ENCODE data around the gene P2RX3. TPM values are rescaled to one million over a fixed set of nuclear protein-coding genes. Genes with fewer than 3 reads are reported as not detected.

P2RX3 gene
- total and polyA plus RNA-seq, 2 donors from 2014 or later = not detected

GRCh38 chr11:57308426-57309060 lies 29.6 kb upstream of the P2RX3 start:
- Histone ChIP-seq H3K36me3 (ENCODE audit: control insufficient read depth in 2 of 3, insufficient read depth in 3 of 3, low read length in 3 of 3) (peaks cover 2 to 8% (median 8%) of the 10 kb centered on the region in 3 donors), H3K27ac (ENCODE audit: low read depth in 2 of 2, low read length in 2 of 2) (no peak overlapping the region), H3K9me3 (ENCODE audit: control insufficient read depth in 2 of 3, insufficient read depth in 1 of 3, low read length in 3 of 3) (no peaks in the 10 kb centered on the region), H3K4me1 (ENCODE audit: control insufficient read depth in 2 of 3, insufficient read depth in 2 of 3, low read depth in 1 of 3, low read length in 3 of 3) (peaks cover 5 to 19% (median 7%) of the 10 kb centered on the region in 3 donors), H3K4me3 (ENCODE audit: low read length in 3 of 3) (no peak overlapping the region), H3K27me3 (ENCODE audit: control insufficient read depth, insufficient read depth, low read length) (no peaks in the 10 kb centered on the region), H3K9ac (ENCODE audit: low read length in 3 of 3) (no peak overlapping the region)
- DNase-seq = peak in 1 of 5 donors; percentile 50
- FAIRE-seq = no peak
- TF ChIP-seq CTCF (IDR thresholded peaks at IDR 0.05; ENCODE audit: borderline replicate concordance, extremely low read depth, insufficient read depth) = no peak
- intact Hi-C loops (cut with DNase I) = no loop called here

- no peak overlapping the region for H3K4me3 ChIP-seq (ENCODE audit: low read length in 3 of 3)
- intact Hi-C loops (cut with DNase I) = no loop called here
- no peaks in the 10 kb centered on the region for H3K27me3 ChIP-seq (ENCODE audit: control insufficient read depth, insufficient read depth, low read length)
- peaks cover 2 to 11% (median 8%) of the 10 kb centered on the region in 3 donors for H3K36me3 ChIP-seq (ENCODE audit: control insufficient read depth in 2 of 3, insufficient read depth in 3 of 3, low read length in 3 of 3)
- H3K4me1 ChIP-seq (ENCODE audit: control insufficient read depth in 2 of 3, insufficient read depth in 2 of 3, low read depth in 1 of 3, low read length in 3 of 3) = peaks cover 5 to 19% (median 7%) of the 10 kb centered on the region in 3 donors
- no peaks in the 10 kb centered on the region for H3K9me3 ChIP-seq (ENCODE audit: control insufficient read depth in 2 of 3, insufficient read depth in 1 of 3, low read length in 3 of 3)
- DNase-seq (peak in 1 of 5 donors; percentile 66), FAIRE-seq (no peak)
- TF ChIP-seq CTCF (IDR thresholded peaks at IDR 0.05; ENCODE audit: borderline replicate concordance, extremely low read depth, insufficient read depth) = no peak
- H3K9ac ChIP-seq (ENCODE audit: low read length in 3 of 3) = no peak overlapping the region
- no peak overlapping the region for H3K27ac ChIP-seq (ENCODE audit: low read depth in 2 of 2, low read length in 2 of 2)
Observed at GRCh38 chr11:57309106-57310059, 28.8 kb upstream of the P2RX3 start.

GRCh38 chr11:57310091-57310490 lies 28.1 kb upstream of the P2RX3 start:
- Histone ChIP-seq H3K9ac (ENCODE audit: low read length in 3 of 3) (no peak overlapping the region), H3K4me1 (ENCODE audit: control insufficient read depth in 2 of 3, insufficient read depth in 2 of 3, low read depth in 1 of 3, low read length in 3 of 3) (peaks cover 5 to 19% (median 7%) of the 10 kb centered on the region in 3 donors), H3K9me3 (ENCODE audit: control insufficient read depth in 2 of 3, insufficient read depth in 1 of 3, low read length in 3 of 3) (no peaks in the 10 kb centered on the region), H3K36me3 (ENCODE audit: control insufficient read depth in 2 of 3, insufficient read depth in 3 of 3, low read length in 3 of 3) (peaks cover 4 to 14% (median 12%) of the 10 kb centered on the region in 3 donors), H3K27ac (ENCODE audit: low read depth in 2 of 2, low read length in 2 of 2) (no peak overlapping the region), H3K27me3 (ENCODE audit: control insufficient read depth, insufficient read depth, low read length) (no peaks in the 10 kb centered on the region), H3K4me3 (ENCODE audit: low read length in 3 of 3) (no peak overlapping the region)
- FAIRE-seq (no peak), DNase-seq (peak in 1 of 5 donors; percentile 71)
- TF ChIP-seq CTCF (IDR thresholded peaks at IDR 0.05; ENCODE audit: borderline replicate concordance, extremely low read depth, insufficient read depth) = no peak
- intact Hi-C loops (cut with DNase I) = no loop called here

All from kidney (tissue), 14 donors.